ENCODE results near the gene WIF1. TPM values are rescaled to one million over a fixed set of nuclear protein-coding genes. Genes with fewer than 3 reads are reported as not detected.

Gene WIF1
- total and polyA plus RNA-seq, 11 donors = 0.08 TPM; not detected in 10

DNA sequence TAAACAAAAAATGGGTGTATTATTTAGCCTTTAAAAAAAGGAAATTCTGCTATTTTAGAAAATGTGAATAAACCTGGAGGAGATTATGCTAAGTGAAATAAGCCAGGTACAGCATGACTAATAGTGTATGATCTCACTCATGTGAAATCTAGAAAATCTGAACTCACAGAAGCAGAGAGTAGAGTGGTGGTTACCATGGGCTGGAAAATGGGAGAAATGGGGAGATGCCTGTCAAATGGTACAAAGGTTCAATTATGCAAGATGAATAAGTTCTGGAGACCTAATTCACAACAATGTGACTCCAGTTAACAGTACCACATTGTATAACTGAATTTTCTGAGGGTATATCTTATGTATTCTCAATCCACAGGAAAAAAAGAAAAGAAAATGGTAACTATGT lies 30.9 kb upstream of the WIF1 start:
- intact Hi-C loops (cut with DNase I) = no loop called here
- TF ChIP-seq, protein P1, sequence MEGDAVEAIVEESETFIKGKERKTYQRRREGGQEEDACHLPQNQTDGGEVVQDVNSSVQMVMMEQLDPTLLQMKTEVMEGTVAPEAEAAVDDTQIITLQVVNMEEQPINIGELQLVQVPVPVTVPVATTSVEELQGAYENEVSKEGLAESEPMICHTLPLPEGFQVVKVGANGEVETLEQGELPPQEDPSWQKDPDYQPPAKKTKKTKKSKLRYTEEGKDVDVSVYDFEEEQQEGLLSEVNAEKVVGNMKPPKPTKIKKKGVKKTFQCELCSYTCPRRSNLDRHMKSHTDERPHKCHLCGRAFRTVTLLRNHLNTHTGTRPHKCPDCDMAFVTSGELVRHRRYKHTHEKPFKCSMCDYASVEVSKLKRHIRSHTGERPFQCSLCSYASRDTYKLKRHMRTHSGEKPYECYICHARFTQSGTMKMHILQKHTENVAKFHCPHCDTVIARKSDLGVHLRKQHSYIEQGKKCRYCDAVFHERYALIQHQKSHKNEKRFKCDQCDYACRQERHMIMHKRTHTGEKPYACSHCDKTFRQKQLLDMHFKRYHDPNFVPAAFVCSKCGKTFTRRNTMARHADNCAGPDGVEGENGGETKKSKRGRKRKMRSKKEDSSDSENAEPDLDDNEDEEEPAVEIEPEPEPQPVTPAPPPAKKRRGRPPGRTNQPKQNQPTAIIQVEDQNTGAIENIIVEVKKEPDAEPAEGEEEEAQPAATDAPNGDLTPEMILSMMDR (IDR thresholded peaks at IDR 0.05) = no peak
- TF ChIP-seq POLR2A (IDR thresholded peaks at IDR 0.05) = no peak
- H3K9me3 ChIP-seq = no peaks in the 10 kb centered on the region
- H3K4me1 ChIP-seq = peaks cover 0 to 13% (median 0%) of the 10 kb centered on the region in 12 donors
- ATAC-seq (no peak), DNase-seq (no peak)
- H3K36me3 ChIP-seq = no peaks in the 10 kb centered on the region
- no peak overlapping the region for H3K4me3 ChIP-seq
- H3K27ac ChIP-seq = no peak overlapping the region
- peaks cover 0 to 5% (median 0%) of the 10 kb centered on the region in 9 donors for H3K27me3 ChIP-seq

DNA sequence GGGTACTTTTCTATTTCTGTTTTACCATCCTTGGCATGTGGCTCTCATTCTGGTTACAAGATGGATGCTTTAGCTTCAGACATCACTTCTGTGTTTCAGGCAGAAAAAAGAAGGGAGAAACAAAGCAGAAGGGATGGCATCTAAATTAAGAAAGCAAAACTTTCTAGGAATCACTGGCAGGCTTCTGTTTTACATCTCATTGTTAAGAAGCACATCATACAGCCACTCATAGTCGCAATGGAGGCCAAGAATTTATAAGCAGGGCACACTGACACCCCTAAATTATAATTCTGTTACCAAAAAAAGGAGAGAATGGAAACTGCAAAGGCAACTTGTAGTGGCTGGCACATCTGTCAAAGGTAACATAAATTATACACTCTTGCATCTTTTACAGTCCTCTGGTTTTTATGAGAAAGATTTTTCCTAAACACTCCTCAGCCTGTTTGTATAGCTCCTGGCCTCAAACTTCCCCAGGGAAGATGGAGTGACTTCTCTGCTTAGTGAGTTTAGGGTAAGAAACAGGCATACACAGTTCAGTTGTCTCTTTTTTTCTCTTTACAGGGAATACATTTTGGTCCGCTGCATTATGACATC lies 26.3 kb upstream of the WIF1 start:
- Histone ChIP-seq H3K9me3 (no peaks in the 10 kb centered on the region), H3K27me3 (peaks cover 0 to 12% (median 0%) of the 10 kb centered on the region in 9 donors), H3K4me3 (no peak overlapping the region), H3K36me3 (no peaks in the 10 kb centered on the region), H3K4me1 (no peaks in the 10 kb centered on the region), H3K27ac (no peak overlapping the region)
- ATAC-seq (no peak), DNase-seq (no peak)
- intact Hi-C loops (cut with DNase I) = no loop called here
- TF ChIP-seq POLR2A (IDR thresholded peaks at IDR 0.05) = no peak
- TF ChIP-seq, protein P1 (IDR thresholded peaks at IDR 0.05) = no peak
- 69 to 77% (median 74%) methylated on average over 2 of the region's 2 CpGs for WGBS, 4 donors

- 78 to 91% (median 88%) methylated on average over 1 of the region's 1 CpG for WGBS, 4 donors
- intact Hi-C loops (cut with DNase I) = no loop called here
- TF ChIP-seq, protein P1 (IDR thresholded peaks at IDR 0.05) = no peak
- TF ChIP-seq POLR2A (IDR thresholded peaks at IDR 0.05) = no peak
- H3K27ac ChIP-seq = no peak overlapping the region
- DNase-seq (no peak), ATAC-seq (no peak)
- H3K4me1 ChIP-seq = peaks cover 0 to 6% (median 0%) of the 10 kb centered on the region in 12 donors
- no peak overlapping the region for H3K4me3 ChIP-seq
- peaks cover 0 to 8% (median 0%) of the 10 kb centered on the region in 9 donors for H3K27me3 ChIP-seq
- peaks cover 0 to 7% (median 0%) of the 10 kb centered on the region in 12 donors for H3K9me3 ChIP-seq
- H3K36me3 ChIP-seq = no peaks in the 10 kb centered on the region
Observed at GRCh38 chr12:65140738-65141137, 19.6 kb upstream of the WIF1 start.

DNA sequence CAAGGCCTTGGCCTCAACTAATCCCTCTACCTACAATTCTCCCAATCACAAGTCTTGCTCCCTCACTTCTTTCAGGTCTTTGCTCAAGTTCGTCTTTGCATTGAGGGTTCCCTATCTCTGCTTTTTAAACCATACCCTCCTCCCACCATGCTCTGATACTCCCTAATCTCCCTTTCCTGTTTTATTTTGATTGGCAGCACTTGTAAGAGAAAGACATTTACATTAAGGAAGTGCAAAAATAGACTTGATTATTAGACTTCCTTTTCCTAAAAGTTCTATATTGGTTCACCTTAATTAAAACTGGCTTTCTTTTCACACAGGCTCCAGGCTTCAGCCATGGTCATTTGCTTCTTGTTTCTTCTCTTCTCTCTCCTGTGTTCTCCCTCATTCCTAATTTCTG lies 18.3 kb upstream of the WIF1 start:
- Histone ChIP-seq H3K27me3 (peaks cover 0 to 8% (median 0%) of the 10 kb centered on the region in 9 donors), H3K36me3 (no peaks in the 10 kb centered on the region), H3K4me3 (no peak overlapping the region), H3K9me3 (peaks cover 0 to 14% (median 0%) of the 10 kb centered on the region in 12 donors), H3K27ac (no peak overlapping the region), H3K4me1 (peaks cover 0 to 6% (median 0%) of the 10 kb centered on the region in 12 donors)
- intact Hi-C loops (cut with DNase I) = no loop called here
- TF ChIP-seq, protein P1 (IDR thresholded peaks at IDR 0.05) = no peak
- no peak for TF ChIP-seq POLR2A (IDR thresholded peaks at IDR 0.05)
- no peak for ATAC-seq
- 33 to 51% (median 43%) methylated on average over 1 of the region's 1 CpG for WGBS, 4 donors
- DNase-seq = no peak
